ENCODE data around the gene PERM1.
"Not testable (repeated sequence)": the region's sequence is repeated elsewhere in the genome, so short reads cannot be mapped to it uniquely, and the experiment has no call there.

PERM1 gene

GRCh38 chr1:991895-992294 is 10.0 kb upstream of the PERM1 start:
- FAIRE-seq (no peak), DNase-seq (ENCODE audit: insufficient read length, low spot score) (no peak)
- no peak for TF ChIP-seq CTCF (IDR thresholded peaks at IDR 0.05; ENCODE audit: insufficient read depth, missing control alignments)

- not testable (repeated sequence) for FAIRE-seq; DNase-seq (ENCODE audit: insufficient read length, low spot score)
These were observed 9.4 kb upstream of the PERM1 start for GRCh38 chr1:991275-991674.

- DNase-seq (ENCODE audit: insufficient read length, low spot score); FAIRE-seq: not testable (repeated sequence)
These were observed 6.2 kb upstream of the PERM1 start for GRCh38 chr1:988061-988460.

GRCh38 chr1:985126-985525 is 3.2 kb upstream of the PERM1 start:
- FAIRE-seq: no peak

GRCh38 chr1:984476-984814 is 2.6 kb upstream of the PERM1 start:
- FAIRE-seq (no peak), DNase-seq (ENCODE audit: insufficient read length, low spot score) (no peak)
- no peak for TF ChIP-seq CTCF (IDR thresholded peaks at IDR 0.05; ENCODE audit: insufficient read depth, missing control alignments)

More at GRCh38 chr1:985126-985525, 3.2 kb upstream of the PERM1 start:
- DNase-seq (ENCODE audit: insufficient read length, low spot score): no peak
- no peak for TF ChIP-seq CTCF (IDR thresholded peaks at IDR 0.05; ENCODE audit: insufficient read depth, missing control alignments)

- DNase-seq (ENCODE audit: insufficient read length, low spot score) (peak; percentile 70), FAIRE-seq (no peak)
- peak; percentile 52 for TF ChIP-seq CTCF (IDR thresholded peaks at IDR 0.05; ENCODE audit: insufficient read depth, missing control alignments)
These were observed 2.0 kb upstream of the PERM1 start for GRCh38 chr1:983798-984475.

- DNase-seq (ENCODE audit: insufficient read length, low spot score) (no peak), FAIRE-seq (no peak)
- TF ChIP-seq CTCF (IDR thresholded peaks at IDR 0.05; ENCODE audit: insufficient read depth, missing control alignments): no peak
These were observed 1.0 kb upstream of the PERM1 start for GRCh38 chr1:982765-983436.

- TF ChIP-seq CTCF (IDR thresholded peaks at IDR 0.05; ENCODE audit: insufficient read depth, missing control alignments): no peak
- no peak for DNase-seq (ENCODE audit: insufficient read length, low spot score)
- no peak for FAIRE-seq
These were observed 370 bp downstream of the PERM1 start for GRCh38 chr1:981491-981954.

All from D721Med (cell line).